Activated CD4-positive, alpha-beta T cell treated with anti-CD3 and anti-CD28 coated beads for 48 hours (primary cell): Measurements from ENCODE around the gene SBK3.
"Not testable (repeated sequence)": the region's sequence is repeated elsewhere in the genome, so short reads cannot be mapped to it uniquely, and the experiment has no call there.

Source experiments
- DNase-seq: peaks from one replicate; pipeline ENCODE4 v3.0.0-alpha.2; 2020

Gene SBK3

DNA sequence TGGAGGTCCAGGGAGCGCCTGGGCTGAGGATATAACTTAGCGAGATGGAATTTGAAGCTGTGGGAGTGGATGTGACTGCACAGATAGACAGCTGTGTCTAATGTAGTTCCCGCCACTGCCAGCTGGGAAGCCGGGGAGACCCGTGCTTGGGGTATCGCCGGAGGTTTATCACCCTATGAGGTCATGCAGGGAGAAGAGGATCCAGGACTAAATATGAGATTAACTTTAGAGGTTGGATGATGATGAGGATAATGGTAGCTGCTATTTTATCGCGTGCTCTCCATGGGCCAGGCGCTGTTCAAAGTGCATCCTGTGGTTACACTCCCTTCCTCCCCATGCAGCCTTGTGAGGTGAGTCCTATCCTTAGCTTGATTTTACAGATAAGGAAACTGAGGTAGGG, 37.2 kb downstream of the SBK3 start:
- no peak for DNase-seq

DNA sequence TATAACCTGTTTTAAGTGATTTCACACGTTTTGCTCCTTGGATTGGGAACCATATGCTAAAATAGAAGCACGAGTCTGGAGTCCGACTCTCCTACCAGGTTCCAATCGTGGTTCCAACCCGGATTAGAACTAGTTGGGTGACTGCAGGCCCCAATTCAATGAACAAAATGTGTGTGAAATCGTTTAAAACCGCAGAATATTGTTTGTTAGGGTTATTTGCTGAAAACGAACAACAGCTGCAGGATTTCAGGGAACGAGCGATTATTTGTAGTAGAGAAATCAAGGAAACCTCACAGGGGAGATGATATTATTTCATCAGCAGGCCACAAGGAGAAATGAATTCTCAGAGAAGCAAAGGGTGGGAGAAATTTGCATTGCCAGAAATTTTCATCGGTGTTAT, 40.4 kb downstream of the SBK3 start:
- DNase-seq: no peak

GRCh38 chr19:55504252-55504603, 41.1 kb downstream of the SBK3 start:
- DNase-seq: no peak

DNA sequence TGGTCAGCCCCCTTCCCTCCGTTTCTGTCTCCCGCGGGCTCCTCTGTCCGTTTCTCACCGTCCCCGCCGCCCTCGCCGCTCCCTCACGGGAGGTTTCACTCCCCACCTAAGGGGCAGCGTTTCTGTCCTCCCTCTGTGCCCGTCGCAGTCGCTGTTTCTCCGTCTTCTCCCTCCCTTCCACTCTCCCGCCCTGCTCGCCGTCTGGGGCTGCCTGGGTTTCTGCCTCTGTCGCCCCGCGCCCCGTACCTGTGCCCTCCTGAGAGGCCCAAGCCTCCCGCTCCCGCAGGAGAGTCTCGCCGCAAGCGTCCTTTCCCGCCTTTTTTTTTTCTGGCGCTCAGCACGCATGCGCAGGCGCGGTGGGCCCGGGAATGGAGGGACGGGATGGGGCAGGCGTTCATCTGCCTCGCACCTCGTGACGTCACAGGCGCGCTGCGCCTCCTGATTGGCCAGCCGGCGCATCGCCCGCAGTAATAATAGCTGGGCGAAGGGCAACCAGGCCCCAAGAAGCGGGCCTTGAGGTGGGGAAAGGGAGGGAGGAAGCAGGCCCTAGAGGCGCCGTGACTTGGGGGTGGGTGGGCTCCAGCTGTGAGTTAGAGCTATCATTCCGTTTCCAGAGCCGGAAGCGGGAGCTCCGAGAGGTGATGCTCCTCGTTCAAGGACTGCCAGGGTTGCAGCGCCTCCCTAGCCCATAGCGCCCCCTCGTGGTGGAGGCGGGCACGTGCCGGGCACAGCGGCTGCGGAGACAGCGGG, 41.7 kb downstream of the SBK3 start:
- peak; percentile 96 for DNase-seq

GRCh38 chr19:55503157-55503501, 42.2 kb downstream of the SBK3 start:
- DNase-seq: no peak

DNA sequence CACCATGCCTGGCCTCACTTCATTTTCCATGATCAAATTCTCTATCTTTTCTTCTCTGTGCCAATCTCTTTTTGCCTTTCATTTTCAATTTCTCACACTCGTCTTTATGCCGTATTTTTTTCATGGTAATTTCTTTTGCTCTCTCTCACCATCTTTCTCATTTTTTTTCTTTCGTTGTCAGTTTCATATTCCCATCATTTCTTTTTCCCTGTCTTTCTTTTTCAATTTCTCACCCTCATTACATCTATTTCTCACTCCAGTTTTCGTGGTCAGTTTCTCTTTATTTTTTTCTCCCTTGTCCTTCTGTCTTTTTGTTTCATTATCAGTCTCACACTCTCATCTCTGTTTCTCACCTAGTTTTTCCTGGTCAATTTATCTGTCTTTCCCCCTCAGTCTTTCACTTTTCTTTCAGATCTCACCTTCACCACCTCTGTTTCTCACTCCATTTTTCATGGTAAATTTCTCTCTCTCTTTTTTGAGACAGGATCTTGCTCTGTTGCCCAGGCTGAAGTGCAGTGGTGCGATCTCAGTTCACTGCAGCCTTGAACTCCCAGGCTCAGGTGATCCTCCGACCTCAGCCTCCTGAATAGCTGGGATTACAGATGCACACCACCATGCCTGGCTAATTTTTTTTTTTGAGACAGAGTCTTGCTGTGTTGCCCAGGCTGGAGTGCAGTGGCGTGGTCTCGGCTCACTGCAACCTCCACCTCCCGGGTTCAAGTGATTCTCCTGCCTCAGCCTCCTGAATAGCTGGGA, 43.0 kb downstream of the SBK3 start:
- DNase-seq: no peak

- DNase-seq: no peak
Measured at GRCh38 chr19:55500368-55500952, 44.9 kb downstream of the SBK3 start.

DNA sequence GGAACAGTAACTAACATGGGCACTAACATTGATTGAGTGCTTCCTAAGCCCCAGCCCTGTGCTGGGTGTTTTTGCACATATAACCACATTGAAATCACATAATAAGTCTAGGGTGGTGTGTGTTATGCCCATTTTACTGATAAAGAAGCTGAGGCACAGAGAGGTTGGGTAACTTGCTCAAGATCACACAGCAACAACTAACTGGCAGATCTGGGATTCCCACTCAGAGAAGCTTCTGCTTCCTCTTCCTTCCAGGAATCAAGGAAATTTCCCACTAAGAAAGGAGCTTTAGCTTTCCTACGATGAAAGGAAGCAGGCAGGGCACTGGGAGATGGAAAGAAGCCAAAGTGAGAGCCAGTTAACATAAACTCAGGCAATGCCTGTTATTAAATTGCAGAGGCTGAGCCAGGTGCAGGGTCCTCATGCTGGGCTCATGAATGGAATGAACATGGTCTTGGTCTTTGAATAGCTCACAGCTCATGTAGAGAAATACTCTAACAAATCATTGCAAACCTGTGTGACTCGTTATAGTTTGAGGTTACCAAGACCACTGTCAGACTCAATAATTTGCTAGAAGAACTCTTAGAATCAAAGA, 47.0 kb downstream of the SBK3 start:
- DNase-seq: no peak

DNA sequence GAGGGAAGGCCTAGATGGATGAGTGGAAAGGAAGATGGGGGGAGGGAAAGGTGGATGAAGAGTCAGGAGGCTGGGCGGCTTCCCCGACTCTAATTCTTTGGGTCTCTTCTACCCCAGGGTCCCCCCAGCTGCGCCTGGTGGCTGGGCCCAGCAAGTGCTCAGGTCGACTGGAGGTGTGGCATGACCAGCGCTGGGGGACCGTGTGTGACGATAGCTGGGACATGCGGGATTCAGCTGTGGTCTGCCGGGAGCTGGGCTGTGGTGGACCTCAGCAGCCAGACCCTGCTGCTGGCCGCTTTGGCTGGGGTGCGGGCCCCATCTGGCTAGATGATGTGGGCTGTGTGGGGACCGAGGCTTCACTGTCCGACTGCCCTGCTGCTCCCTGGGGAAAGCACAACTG, 47.6 kb downstream of the SBK3 start:
- no peak for DNase-seq

GRCh38 chr19:55496820-55497219, 48.5 kb downstream of the SBK3 start:
- not testable (repeated sequence) for DNase-seq

DNA sequence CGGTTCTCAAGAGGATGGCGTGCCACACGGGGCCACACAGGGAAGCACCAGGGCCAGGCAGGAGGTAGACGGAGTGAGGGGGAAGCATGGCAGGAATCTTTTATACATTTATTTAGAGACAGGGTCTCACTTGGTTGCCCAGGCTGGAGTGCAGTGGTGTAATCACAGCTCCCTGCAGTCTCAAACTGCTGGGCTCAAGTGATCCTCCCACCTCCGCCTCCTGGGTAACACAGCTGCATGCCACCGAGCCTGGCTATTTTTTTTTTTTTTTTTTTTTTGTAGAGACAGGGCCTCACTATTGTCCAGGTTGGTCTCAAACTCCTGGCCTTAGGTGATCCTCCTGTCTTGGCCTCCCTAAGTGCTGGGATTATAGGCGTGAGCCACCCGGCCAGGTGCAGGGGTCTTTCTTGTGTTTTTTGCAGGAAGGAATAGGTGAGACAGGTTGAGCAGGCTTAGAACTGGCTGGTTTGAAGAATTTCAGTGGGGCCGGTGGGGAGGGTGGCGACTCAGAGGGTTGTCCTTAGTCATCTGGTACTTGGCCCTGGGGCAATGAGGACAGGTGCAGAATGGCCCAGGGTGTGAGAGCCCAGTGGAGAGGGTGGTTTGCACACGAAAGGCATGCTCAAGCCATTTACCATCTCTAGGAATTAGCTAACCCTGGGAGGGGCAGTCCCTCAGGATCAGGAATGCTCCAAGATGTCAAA, 49.5 kb downstream of the SBK3 start:
- DNase-seq: no peak

DNA sequence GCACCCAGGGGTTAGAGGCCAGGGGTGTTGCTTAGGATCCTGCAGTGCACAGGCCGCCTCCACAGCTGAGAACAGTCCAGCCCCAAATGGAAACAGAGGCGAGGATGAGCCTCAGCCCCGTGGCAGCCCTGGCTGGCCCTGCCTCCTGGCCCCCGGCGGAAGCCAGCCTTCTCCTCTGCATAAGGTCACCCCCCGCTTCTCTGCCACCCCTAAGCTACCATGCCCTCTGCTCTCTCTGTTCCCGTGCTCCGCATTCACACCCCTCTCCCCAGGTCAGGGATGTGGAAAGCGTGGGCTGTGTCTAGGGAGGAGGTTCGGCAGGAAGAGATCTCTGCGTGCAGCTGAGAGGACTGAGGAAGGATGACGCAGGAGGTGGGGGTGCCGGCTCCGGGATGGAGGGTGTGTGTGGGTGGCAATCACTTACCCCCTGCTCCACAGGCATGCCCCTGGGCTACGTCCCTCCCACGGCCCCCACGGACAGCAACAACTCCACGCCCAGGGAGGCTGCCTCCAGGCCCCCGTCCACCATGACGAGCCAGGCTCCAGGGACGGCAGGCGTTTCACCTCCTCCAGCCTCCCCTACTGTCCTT, 51.1 kb downstream of the SBK3 start:
- no peak for DNase-seq

- no peak for DNase-seq
Measured at GRCh38 chr19:55493645-55494171, 51.6 kb downstream of the SBK3 start.

DNA sequence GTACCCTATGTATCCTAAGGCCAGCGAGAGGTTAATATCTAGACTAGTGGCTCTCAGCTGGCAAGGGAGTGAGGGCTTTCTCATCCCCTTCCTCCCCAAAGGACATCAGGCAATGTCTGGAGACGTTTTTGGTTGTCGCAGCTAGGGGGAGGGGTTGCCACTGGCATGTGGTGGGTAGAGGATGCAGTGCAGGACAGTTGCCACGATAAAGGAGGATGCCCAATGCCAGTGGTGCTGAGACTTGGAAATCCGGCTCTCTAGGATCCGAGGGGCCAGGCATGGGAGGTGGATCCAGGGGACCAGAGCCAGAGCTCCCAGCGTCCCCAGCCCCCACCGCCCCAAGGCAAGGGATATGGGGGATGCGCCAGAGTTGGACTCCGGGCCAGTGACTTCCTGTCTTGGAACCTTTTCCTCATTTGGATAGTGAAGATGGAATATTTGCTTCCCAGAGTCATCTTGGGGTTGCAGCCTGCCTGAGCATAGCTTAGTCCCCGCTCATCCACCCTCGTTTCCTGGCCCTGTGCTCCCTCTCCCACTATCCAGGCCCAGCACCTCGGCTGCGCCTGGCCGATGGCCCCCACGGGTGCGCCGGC, 52.2 kb downstream of the SBK3 start:
- DNase-seq: no peak

GRCh38 chr19:55492362-55492944, 52.9 kb downstream of the SBK3 start:
- no peak for DNase-seq

DNA sequence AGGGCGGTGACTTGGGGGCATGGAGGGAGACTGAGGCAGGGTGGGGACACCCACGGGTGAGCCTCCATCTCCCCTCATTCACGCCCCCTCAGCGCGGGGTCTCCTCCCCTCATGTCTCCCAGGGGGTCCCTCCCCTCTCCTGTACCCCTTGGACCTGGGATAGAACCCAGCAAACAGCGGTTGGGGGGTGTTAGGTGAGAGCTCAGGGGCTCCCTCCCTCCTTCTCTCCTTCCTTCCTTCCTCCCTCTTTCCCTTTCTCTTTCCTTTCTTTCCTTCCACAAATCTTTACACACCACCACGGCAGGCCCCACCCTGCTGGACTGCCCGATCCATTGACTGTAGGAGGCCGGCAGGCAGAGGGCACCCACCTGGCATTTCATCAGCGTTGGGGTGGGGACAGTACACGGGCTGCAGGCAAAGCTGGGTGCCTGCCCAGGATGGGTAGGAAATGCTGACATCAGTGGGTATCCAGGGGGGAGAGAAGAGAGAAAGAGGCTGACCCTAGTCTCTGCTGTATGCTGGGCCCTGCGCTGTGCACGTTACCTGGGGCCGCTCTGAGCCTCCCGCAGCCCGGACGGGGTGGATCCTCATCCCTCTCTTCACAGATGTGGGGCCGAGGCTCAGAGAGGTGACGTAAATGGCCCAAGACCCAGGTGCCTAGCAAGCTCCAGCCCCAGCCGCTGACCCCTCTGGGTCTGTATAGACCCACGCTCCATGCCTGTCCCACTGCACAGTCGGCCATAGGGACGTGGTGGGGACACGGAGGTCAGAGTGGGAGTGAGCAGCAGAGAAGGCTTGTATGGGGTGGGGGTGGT, 53.6 kb downstream of the SBK3 start:
- no peak for DNase-seq
